Endothelial cell (in vitro differentiated cells): ENCODE measurements around the gene ARIH1. TPM values are rescaled to one million over a fixed set of nuclear protein-coding genes. Genes with fewer than 3 reads are reported as not detected.
"Not testable (repeated sequence)": the region's sequence is repeated elsewhere in the genome, so short reads cannot be mapped to it uniquely, and the experiment has no call there.

Source experiments
- DNase-seq: peaks from one replicate; pipeline ENCODE4 v3.0.0; 2021; ENCODE audit warnings: low spot score
- H3K27ac Mint-ChIP-seq: one replicate; pipeline ENCODE4 v1.8.0; 2021; ENCODE audit warnings: mixed read lengths, inconsistent platforms; ENCODE audit not compliant: unreplicated experiment
- H3K27me3 Mint-ChIP-seq: one replicate; pipeline ENCODE4 v1.8.0; 2021; ENCODE audit warnings: mild to moderate bottlenecking, moderate library complexity, mixed read lengths, inconsistent platforms; ENCODE audit not compliant: unreplicated experiment
- H3K36me3 Mint-ChIP-seq: one replicate; pipeline ENCODE4 v1.8.0; 2021; ENCODE audit warnings: mild to moderate bottlenecking, low read depth, mixed read lengths, inconsistent platforms; ENCODE audit not compliant: unreplicated experiment
- H3K4me1 Mint-ChIP-seq: one replicate; pipeline ENCODE4 v1.8.0; 2021; ENCODE audit warnings: mild to moderate bottlenecking, mixed read lengths, inconsistent platforms; ENCODE audit not compliant: unreplicated experiment
- H3K4me3 Mint-ChIP-seq: one replicate; pipeline ENCODE4 v1.8.0; 2021; ENCODE audit warnings: mild to moderate bottlenecking, mixed read lengths, inconsistent platforms; ENCODE audit not compliant: unreplicated experiment
- H3K9me3 Mint-ChIP-seq: one replicate; pipeline ENCODE4 v1.8.0; 2021; ENCODE audit warnings: mixed read lengths, inconsistent platforms; ENCODE audit not compliant: unreplicated experiment
- CTCF ChIP-seq: fragments of 200-600 bp; sonication (generic); IDR thresholded peaks from one replicate; pipeline ENCODE4 v1.5.0; 2021; ENCODE audit warnings: antibody characterized with exemption; ENCODE audit not compliant: unreplicated experiment
- long read RNA-seq: library from polyadenylated mRNA; unstranded; transcript quantifications from one replicate; pipeline ENCODE4 v2.0.0, GENCODE V29; 2020; ENCODE audit not compliant: unreplicated experiment
- total RNA-seq: library from RNA; stranded (reverse); fragmentation: NEBNext Ultra II Directional; extraction: Animal tissue kit (Norgen Biotek cat#: 25700); gene quantifications from one replicate; pipeline ENCODE4 v1.2.1, GENCODE V29; 2021; ENCODE audit not compliant: unreplicated experiment

Gene ARIH1
- 184 TPM for total RNA-seq
- long read RNA-seq = 0 reads

DNA sequence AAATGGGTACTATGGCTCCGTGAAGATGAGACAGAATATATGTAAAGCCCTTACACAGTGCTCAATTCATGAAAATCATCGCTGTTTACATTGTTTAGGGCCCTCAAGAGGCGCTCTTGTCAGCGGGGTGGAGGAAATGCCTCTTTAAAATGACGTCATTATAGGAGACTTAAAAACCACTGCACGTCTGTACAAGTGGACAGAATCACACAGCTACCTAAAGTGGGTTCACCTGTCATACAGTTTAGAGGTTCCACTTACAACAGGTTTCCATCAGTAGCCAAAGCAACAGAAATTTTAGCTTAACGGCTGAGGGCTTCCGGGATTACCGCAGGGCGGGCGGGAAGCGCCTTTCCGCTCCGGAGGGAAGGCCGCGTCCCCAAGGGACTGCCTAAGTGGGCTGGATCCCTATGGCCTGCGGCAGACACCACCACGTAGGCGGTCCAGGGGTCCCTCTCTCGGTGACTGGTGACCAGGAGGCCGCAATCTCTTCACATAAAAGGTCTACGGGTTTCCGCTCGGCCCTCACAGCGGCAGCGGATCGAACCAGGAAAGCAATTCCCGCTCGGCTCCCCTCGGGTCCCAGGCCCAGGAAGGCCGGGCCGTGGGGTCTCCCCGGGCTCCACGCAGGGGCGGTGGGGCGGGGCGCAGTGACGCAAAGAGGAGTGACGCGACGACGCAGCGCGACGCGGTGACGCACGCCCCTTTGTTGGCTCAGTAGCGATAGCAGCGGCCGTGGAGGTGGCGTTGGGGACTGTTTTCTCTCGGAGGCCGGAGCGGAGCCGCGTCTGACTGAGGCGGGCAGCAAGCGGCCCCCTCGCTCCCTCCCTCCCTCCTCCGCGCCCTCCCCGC is at the start of gene ARIH1:
TSS of gene ARIH1 (plus strand) at position 717 of the 852 bp plus-strand sequence. CDS start 310 bp downstream, outside the sequence.
- DNase-seq = peak; percentile 99
- Mint-ChIP-seq H3K27ac (peak within 1 kb of the TSS; percentile 96), H3K27me3 (peaks cover 14% of the 10 kb centered on the region), H3K4me3 (peak within 1 kb of the TSS; percentile 99), H3K9me3 (no peaks in the 10 kb centered on the region), H3K4me1 (peaks cover 20% of the 10 kb centered on the region), H3K36me3 (peaks cover 17% of the 10 kb centered on the region)
- TF ChIP-seq CTCF = no peak

DNA sequence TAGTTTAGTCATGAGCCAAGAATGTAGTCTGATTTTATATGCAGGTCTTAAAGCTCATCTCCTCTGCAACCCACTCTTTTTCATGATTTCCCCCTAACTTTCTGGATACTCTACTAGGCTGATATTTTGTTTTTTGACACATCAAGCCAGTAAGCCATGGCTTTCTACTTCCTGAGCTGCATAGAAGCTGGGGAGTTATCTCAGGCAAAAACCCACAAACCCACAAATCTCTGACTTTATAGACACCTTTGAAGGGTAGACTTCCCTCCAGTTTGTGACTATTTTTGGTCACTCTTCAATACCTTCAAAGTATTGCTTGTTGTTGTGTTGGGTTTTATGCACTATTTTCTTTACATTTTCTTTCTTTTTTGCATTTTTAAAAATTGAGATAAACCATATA is 47.4 kb upstream of the ARIH1 start:
- Mint-ChIP-seq H3K4me1 (no peaks in the 10 kb centered on the region), H3K27ac (no peak overlapping the region), H3K9me3 (no peaks in the 10 kb centered on the region), H3K27me3 (peaks cover 1% of the 10 kb centered on the region), H3K36me3 (no peaks in the 10 kb centered on the region), H3K4me3 (no peak overlapping the region)
- no peak for TF ChIP-seq CTCF
- DNase-seq = no peak

GRCh38 chr15:72437650-72438316 is 36.3 kb upstream of the ARIH1 start:
- no peak for DNase-seq
- Mint-ChIP-seq H3K4me3 (no peak overlapping the region), H3K27me3 (peaks cover 2% of the 10 kb centered on the region), H3K27ac (no peak overlapping the region), H3K9me3 (no peaks in the 10 kb centered on the region), H3K4me1 (no peaks in the 10 kb centered on the region), H3K36me3 (peaks cover 4% of the 10 kb centered on the region)
- no peak for TF ChIP-seq CTCF

GRCh38 chr15:72442848-72443247 is 31.3 kb upstream of the ARIH1 start:
- not testable (repeated sequence) for H3K27me3 Mint-ChIP-seq, H3K36me3 Mint-ChIP-seq, H3K4me1 Mint-ChIP-seq, H3K4me3 Mint-ChIP-seq, H3K27ac Mint-ChIP-seq, H3K9me3 Mint-ChIP-seq, DNase-seq

DNA sequence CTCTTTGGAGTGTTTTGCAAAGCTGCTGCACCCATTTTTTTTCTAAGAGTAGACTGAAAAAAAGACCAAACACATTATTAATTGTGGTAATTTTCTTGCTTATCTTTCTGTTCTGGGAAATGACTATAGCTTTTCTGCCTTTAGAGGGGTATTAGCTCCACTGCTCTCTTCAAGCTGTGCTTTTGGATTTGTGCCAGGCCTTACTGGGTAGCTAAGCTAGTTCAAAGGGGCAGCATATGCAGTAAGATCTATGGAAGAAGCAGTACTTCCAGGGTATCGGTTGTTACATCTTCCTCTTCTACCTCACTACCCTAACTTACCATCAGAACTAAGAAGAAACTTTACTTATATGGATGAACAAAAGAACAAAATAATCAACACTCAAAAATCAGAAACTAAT is 28.7 kb upstream of the ARIH1 start:
- no peak for TF ChIP-seq CTCF
- H3K27ac Mint-ChIP-seq = no peak overlapping the region
- H3K4me3 Mint-ChIP-seq = no peak overlapping the region
- no peaks in the 10 kb centered on the region for H3K36me3 Mint-ChIP-seq
- no peaks in the 10 kb centered on the region for H3K9me3 Mint-ChIP-seq
- DNase-seq = no peak
- no peaks in the 10 kb centered on the region for H3K27me3 Mint-ChIP-seq
- peaks cover 3% of the 10 kb centered on the region for H3K4me1 Mint-ChIP-seq
